ENCODE data around the gene CDCA8.

GRCh38 chr1:37682334-37682987 lies 9.9 kb upstream of the CDCA8 start:
- TF ChIP-seq POLR2A (IDR thresholded peaks at IDR 0.05), result no peak
- TF ChIP-seq, protein P1, sequence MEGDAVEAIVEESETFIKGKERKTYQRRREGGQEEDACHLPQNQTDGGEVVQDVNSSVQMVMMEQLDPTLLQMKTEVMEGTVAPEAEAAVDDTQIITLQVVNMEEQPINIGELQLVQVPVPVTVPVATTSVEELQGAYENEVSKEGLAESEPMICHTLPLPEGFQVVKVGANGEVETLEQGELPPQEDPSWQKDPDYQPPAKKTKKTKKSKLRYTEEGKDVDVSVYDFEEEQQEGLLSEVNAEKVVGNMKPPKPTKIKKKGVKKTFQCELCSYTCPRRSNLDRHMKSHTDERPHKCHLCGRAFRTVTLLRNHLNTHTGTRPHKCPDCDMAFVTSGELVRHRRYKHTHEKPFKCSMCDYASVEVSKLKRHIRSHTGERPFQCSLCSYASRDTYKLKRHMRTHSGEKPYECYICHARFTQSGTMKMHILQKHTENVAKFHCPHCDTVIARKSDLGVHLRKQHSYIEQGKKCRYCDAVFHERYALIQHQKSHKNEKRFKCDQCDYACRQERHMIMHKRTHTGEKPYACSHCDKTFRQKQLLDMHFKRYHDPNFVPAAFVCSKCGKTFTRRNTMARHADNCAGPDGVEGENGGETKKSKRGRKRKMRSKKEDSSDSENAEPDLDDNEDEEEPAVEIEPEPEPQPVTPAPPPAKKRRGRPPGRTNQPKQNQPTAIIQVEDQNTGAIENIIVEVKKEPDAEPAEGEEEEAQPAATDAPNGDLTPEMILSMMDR (IDR thresholded peaks at IDR 0.05), result peak; percentile 84 to 88 (median 87)

All from uterus (tissue), 2 donors.